ENCODE results near the gene CTRB2.

Gene CTRB2

GRCh38 chr16:75176926-75177325, 30.0 kb downstream of the CTRB2 start:
- no peak for DNase-seq (ENCODE audit: low read depth in 4 of 4, low spot score in 1 of 4)

GRCh38 chr16:75175074-75175473, 31.9 kb downstream of the CTRB2 start:
- no peak for DNase-seq (ENCODE audit: low read depth in 4 of 4, low spot score in 1 of 4)

- DNase-seq (ENCODE audit: low read depth in 4 of 4, low spot score in 1 of 4) = no peak
These were observed 34.4 kb downstream of the CTRB2 start for GRCh38 chr16:75172578-75172977.

GRCh38 chr16:75169899-75170405, 37.0 kb downstream of the CTRB2 start:
- no peak for DNase-seq (ENCODE audit: low read depth in 4 of 4, low spot score in 1 of 4)

DNA sequence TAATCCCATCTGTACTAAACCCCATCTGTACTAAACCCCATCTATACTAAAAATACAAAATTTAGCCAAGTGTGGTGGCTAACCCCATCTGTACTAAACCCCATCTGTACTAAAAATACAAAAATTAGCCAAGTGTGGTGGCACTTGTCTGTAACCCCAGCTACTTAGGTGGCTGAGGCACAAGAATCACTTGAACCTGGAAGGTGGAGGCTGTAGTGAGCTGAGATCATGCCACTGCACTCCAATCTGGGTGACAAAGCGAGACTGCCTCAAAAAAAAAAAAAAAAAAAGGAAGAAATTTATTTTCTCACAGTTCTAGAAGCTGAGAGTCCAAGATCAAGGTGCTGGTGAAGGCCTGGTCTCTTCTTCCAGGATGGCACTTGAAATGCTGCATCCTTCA, 46.6 kb downstream of the CTRB2 start:
- no peak for DNase-seq (ENCODE audit: low read depth in 4 of 4, low spot score in 1 of 4)
